Activated CD8-positive, alpha-beta T cell treated with anti-CD3 and anti-CD28 coated beads for 36 hours (primary cell): ENCODE data around the gene MDM1. TPM values are rescaled to one million over a fixed set of nuclear protein-coding genes. Genes with fewer than 3 reads are reported as not detected.
A peak's percentile ranks its signal among the peaks of the same experiment; 100 is the strongest.

Experiments
- ATAC-seq: fragments of 200-7000 bp; cut with Tn5 transposase; one replicate; pipeline ENCODE4 v1.10.0; 2021; ENCODE audit warnings: mild to moderate bottlenecking, moderate library complexity
- CTCF ChIA-PET: fragments of 350-600 bp; sonication (Branson Sonifier 250); formaldehyde crosslinking; loops from one replicate; lab custom pipeline; 2021; ENCODE audit warnings: antibody characterized with exemption; lab: Charles Lee
- POLR2A ChIA-PET: fragments of 350-600 bp; sonication (Branson Sonifier 250); formaldehyde crosslinking; loops from one replicate; lab custom pipeline; 2021; ENCODE audit warnings: antibody characterized with exemption; lab: Charles Lee
- DNase-seq: peaks from one replicate; pipeline ENCODE4 v3.0.0-alpha.2; 2020
- H3K27ac Mint-ChIP-seq: one replicate; pipeline ENCODE4 v1.8.0; 2021; ENCODE audit warnings: mild to moderate bottlenecking, mixed read lengths
- H3K27me3 Mint-ChIP-seq: one replicate; pipeline ENCODE4 v1.8.0; 2021; ENCODE audit warnings: mixed read lengths
- H3K36me3 Mint-ChIP-seq: one replicate; pipeline ENCODE4 v1.8.0; 2021; ENCODE audit warnings: low read depth, mixed read lengths
- H3K4me1 Mint-ChIP-seq: one replicate; pipeline ENCODE4 v1.8.0; 2021; ENCODE audit warnings: low read depth, mixed read lengths
- H3K4me3 Mint-ChIP-seq: one replicate; pipeline ENCODE4 v1.8.0; 2021; ENCODE audit warnings: mild to moderate bottlenecking, moderate library complexity, mixed read lengths
- H3K9me3 Mint-ChIP-seq: one replicate; pipeline ENCODE4 v1.8.0; 2021; ENCODE audit warnings: mixed read lengths
- CTCF ChIP-seq: fragments of 200-600 bp; IDR thresholded peaks from one replicate; pipeline ENCODE4 v1.8.0; 2022; ENCODE audit warnings: antibody characterized with exemption, mild to moderate bottlenecking
- intact Hi-C: fragments of 100-400 bp; cut with micrococcal nuclease; formaldehyde crosslinking; loops from one replicate; pipeline ENCODE4 v1.10.0; 2022
- total RNA-seq, 2 experiments: library from RNA; stranded (reverse); gene quantifications; one replicate each; pipeline ENCODE4 v1.2.3, GENCODE V29; 2021

MDM1 gene, protein sequence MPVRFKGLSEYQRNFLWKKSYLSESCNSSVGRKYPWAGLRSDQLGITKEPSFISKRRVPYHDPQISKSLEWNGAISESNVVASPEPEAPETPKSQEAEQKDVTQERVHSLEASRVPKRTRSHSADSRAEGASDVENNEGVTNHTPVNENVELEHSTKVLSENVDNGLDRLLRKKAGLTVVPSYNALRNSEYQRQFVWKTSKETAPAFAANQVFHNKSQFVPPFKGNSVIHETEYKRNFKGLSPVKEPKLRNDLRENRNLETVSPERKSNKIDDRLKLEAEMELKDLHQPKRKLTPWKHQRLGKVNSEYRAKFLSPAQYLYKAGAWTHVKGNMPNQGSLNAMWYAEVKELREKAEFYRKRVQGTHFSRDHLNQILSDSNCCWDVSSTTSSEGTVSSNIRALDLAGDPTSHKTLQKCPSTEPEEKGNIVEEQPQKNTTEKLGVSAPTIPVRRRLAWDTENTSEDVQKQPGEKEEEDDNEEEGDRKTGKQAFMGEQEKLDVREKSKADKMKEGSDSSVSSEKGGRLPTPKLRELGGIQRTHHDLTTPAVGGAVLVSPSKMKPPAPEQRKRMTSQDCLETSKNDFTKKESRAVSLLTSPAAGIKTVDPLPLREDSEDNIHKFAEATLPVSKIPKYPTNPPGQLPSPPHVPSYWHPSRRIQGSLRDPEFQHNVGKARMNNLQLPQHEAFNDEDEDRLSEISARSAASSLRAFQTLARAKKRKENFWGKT
- total RNA-seq, result 10 to 100 TPM; 15.4 to 17.9 TPM

DNA sequence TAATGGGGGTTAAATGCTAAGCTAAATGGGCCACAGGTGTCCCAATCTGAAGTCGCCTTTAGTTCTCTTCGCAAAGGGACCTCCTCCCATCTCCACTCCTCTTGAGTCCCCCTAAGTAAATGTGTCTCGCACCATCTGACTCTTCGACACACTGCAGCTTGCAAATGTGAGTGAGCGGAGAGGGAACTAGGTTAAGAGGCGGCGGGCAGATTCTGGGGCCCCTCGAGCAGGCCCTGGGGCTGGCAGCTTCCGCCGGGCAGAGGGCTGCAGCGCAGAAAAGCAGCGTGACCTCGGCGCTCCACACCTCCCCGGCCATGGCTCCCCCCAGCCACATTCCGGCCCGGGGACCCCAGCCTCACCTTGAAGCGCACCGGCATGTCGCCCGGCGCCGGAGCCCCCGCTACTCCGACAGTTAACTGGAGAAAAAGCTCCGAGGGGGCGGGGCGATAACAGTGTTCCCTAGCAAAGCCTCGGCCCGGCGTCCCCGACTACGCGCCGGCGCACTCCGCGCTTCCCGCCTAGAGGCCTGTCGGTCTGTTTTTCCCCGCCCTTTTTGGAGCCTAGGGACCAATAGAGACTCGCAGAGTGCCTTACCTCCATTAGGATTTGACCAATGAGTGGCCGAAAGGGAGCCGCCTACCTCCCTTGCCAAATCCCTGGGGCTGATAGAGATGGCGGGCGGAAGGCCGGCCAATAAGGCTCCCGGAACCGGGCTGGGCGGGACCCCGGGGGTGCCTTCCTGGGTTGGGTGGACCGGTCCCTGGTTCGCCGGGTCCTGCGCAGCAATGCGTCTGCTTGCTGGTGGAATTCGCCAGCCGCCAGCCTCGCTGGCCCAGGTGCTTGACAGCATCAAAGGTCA is at the start of gene MDM1:
Gene MDM1 (minus strand): TSS at position 494 of the 859 bp plus-strand sequence. CDS start 117 bp downstream, at position 377.
- ChIA-PET CTCF (interaction anchor here (0.8 to 2.8 kb wide), 9 partner anchors 9 to 178 kb away, joined by 3 to 12 read pairs (median 4); no protein-coding TSS in a partner anchor), POLR2A (interaction anchor here (0.8 to 1.6 kb wide), 6 partner anchors 107 to 475 kb away, joined by 3 to 6 read pairs (median 3); partner anchors contain the start of genes MDM2 and NUP107)
- Mint-ChIP-seq H3K27me3 (no peaks in the 10 kb centered on the region), H3K27ac (peak within 1 kb of the TSS; percentile 83), H3K4me1 (peaks cover 39% of the 10 kb centered on the region), H3K9me3 (no peaks in the 10 kb centered on the region), H3K4me3 (peak within 1 kb of the TSS; percentile 83), H3K36me3 (peaks cover 5% of the 10 kb centered on the region)
- ATAC-seq, result peak; percentile 98
- no peak for TF ChIP-seq CTCF
- intact Hi-C loops, result loop anchor here (5.0 kb wide), 1 partner anchor 475 kb away; the partner anchor contains the start of gene MDM2
- DNase-seq, result peak; percentile 98

GRCh38 chr12:68381476-68382219 is 49.5 kb upstream of the MDM1 start:
- Mint-ChIP-seq H3K4me3 (no peak overlapping the region), H3K27ac (no peak overlapping the region), H3K4me1 (peaks cover 19% of the 10 kb centered on the region), H3K9me3 (peaks cover 9% of the 10 kb centered on the region), H3K36me3 (peaks cover 7% of the 10 kb centered on the region), H3K27me3 (no peaks in the 10 kb centered on the region)
- intact Hi-C loops, result no loop called here
- no peak for DNase-seq
- no peak for ATAC-seq
- POLR2A ChIA-PET, result interaction anchor here (1.4 kb wide), 1 partner anchor 16 kb away, joined by 4 read pairs; no protein-coding TSS in a partner anchor
- no peak for TF ChIP-seq CTCF
- CTCF ChIA-PET, result interaction anchor here (0.9 to 1.9 kb wide), 2 partner anchors 18 to 22 kb away, joined by 3 to 6 read pairs; no protein-coding TSS in a partner anchor

- Mint-ChIP-seq H3K9me3 (peaks cover 3% of the 10 kb centered on the region), H3K4me3 (no peak overlapping the region), H3K27me3 (no peaks in the 10 kb centered on the region), H3K4me1 (peaks cover 33% of the 10 kb centered on the region), H3K36me3 (peaks cover 3% of the 10 kb centered on the region), H3K27ac (no peak overlapping the region)
- DNase-seq, result no peak
- no peak for TF ChIP-seq CTCF
- intact Hi-C loops, result no loop called here
- no peak for ATAC-seq
- ChIA-PET CTCF (interaction anchor here (0.7 to 1.9 kb wide), 4 partner anchors 9 to 24 kb away, joined by 3 to 4 read pairs (median 3); no protein-coding TSS in a partner anchor), POLR2A (interaction anchor here (0.9 kb wide), 1 partner anchor 103 kb away, joined by 5 read pairs; no protein-coding TSS in a partner anchor)
These were observed 46.9 kb upstream of the MDM1 start for GRCh38 chr12:68378872-68379606.

- ATAC-seq (no peak), DNase-seq (no peak)
- intact Hi-C loops, result no loop called here
- Mint-ChIP-seq H3K4me3 (no peak overlapping the region), H3K36me3 (no peaks in the 10 kb centered on the region), H3K27ac (no peak overlapping the region), H3K9me3 (peaks cover 2% of the 10 kb centered on the region), H3K4me1 (peaks cover 38% of the 10 kb centered on the region), H3K27me3 (no peaks in the 10 kb centered on the region)
- ChIA-PET POLR2A (interaction anchor here (0.6 kb wide), 1 partner anchor 155 kb away, joined by 3 read pairs; no protein-coding TSS in a partner anchor), CTCF (interaction anchor here (1.0 to 1.3 kb wide), 3 partner anchors 19 to 26 kb away, joined by 3 read pairs; no protein-coding TSS in a partner anchor)
- TF ChIP-seq CTCF, result no peak
These were observed 45.7 kb upstream of the MDM1 start for GRCh38 chr12:68377881-68378280.
